ENCODE data around the gene AHR.

DNA sequence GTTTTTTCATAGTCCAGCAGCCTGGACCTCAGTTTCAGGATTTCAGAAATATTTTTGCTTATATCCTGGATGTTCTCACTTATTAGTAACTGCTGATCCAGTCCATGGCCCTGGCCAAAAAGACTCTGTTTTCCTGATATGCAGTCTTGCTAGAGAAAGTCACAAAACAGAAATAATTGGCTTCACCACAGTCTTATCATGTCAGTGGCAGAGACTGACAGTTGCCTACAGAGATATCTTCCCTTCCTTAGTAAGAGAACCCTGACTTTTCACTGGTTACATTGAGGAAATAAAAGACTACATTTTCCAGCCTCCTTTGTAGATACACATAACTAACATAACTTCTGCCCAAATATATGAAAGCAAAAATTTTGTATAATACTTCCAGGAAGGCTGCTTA lies 56.6 kb downstream of the AHR start:
- TF ChIP-seq CTCF (IDR thresholded peaks at IDR 0.05): no peak
- no peak for TF ChIP-seq POLR2AphosphoS5 (IDR thresholded peaks at IDR 0.05)
- TF ChIP-seq POLR2A (IDR thresholded peaks at IDR 0.05): no peak
- TF ChIP-seq EP300 (IDR thresholded peaks at IDR 0.05): no peak

Data from stomach (tissue), 4 donors.